HepG2 (cell line): ENCODE results near the gene CDK2. TPM values are rescaled to one million over a fixed set of nuclear protein-coding genes. Genes with fewer than 3 reads are reported as not detected.
A peak's percentile ranks its signal among the peaks of the same experiment; 100 is the strongest.

Experiments
- ATF3 ChIP-seq: sonication (generic); formaldehyde crosslinking; IDR thresholded peaks from 2 replicates; pipeline ENCODE4 v1.4.0; 2020; ENCODE audit warnings: missing genetic modification reagents
- DDIT3 ChIP-seq: sonication (generic); formaldehyde crosslinking; IDR thresholded peaks from 2 replicates; pipeline ENCODE4 v1.4.0; 2020; ENCODE audit warnings: mild to moderate bottlenecking, missing genetic modification reagents
- GMEB1 ChIP-seq: sonication (generic); formaldehyde crosslinking; IDR thresholded peaks from 2 replicates; pipeline ENCODE4 v1.5.1; 2020; ENCODE audit warnings: missing genetic modification reagents, mild to moderate bottlenecking, borderline replicate concordance
- GRHL1 ChIP-seq: sonication (generic); formaldehyde crosslinking; conservative IDR thresholded peaks from 2 replicates; pipeline ENCODE4 v1.8.0; 2022; ENCODE audit warnings: missing genetic modification reagents
- HOMEZ ChIP-seq: IDR thresholded peaks from 2 replicates; pipeline ENCODE4 v1.6.1; 2016; ENCODE audit warnings: low read depth
- MAX ChIP-seq: IDR thresholded peaks from 2 replicates; pipeline ENCODE4 v1.6.1; 2012; ENCODE audit warnings: inconsistent platforms
- MEIS2 ChIP-seq: sonication (generic); formaldehyde crosslinking; IDR thresholded peaks from 2 replicates; pipeline ENCODE4 v1.9.0; 2021; ENCODE audit warnings: mild to moderate bottlenecking, missing genetic modification reagents
- NBN ChIP-seq: fragments of 450-650 bp; conservative IDR thresholded peaks from 2 replicates; pipeline ENCODE4 v1.6.1; 2017
- NR1H2 ChIP-seq: sonication (generic); formaldehyde crosslinking; IDR thresholded peaks from 2 replicates; pipeline ENCODE4 v1.8.1; 2022; ENCODE audit warnings: low read depth, missing genetic modification reagents, borderline replicate concordance
- SRSF9 ChIP-seq: fragments of 200-400 bp; formaldehyde crosslinking; IDR thresholded peaks from 2 replicates; pipeline ENCODE4 v1.6.1; 2018; ENCODE audit warnings: borderline replicate concordance, mild to moderate bottlenecking, low read depth, low read length; ENCODE audit not compliant: insufficient read depth, poor library complexity, severe bottlenecking
- THYN1 ChIP-seq: sonication (generic); formaldehyde crosslinking; IDR thresholded peaks from 2 replicates; pipeline ENCODE4 v1.8.1; 2023; ENCODE audit warnings: low read depth, mild to moderate bottlenecking, moderate library complexity, missing genetic modification reagents, borderline replicate concordance
- ZFP62 ChIP-seq: sonication (generic); formaldehyde crosslinking; IDR thresholded peaks from 2 replicates; pipeline ENCODE4 v1.4.0; 2020; ENCODE audit warnings: missing genetic modification reagents
- ZIK1 ChIP-seq: sonication (generic); formaldehyde crosslinking; IDR thresholded peaks from 2 replicates; pipeline ENCODE4 v1.5.0; 2020; ENCODE audit warnings: mild to moderate bottlenecking, low read depth, missing genetic modification reagents, borderline replicate concordance
- ZNF160 ChIP-seq: sonication (generic); formaldehyde crosslinking; IDR thresholded peaks from 2 replicates; pipeline ENCODE4 v1.8.0; 2022; ENCODE audit warnings: mild to moderate bottlenecking, inconsistent platforms, missing genetic modification reagents
- ZNF501 ChIP-seq: sonication (generic); formaldehyde crosslinking; IDR thresholded peaks from 2 replicates; pipeline ENCODE4 v1.5.1; 2020; ENCODE audit warnings: mild to moderate bottlenecking, moderate library complexity, missing genetic modification reagents
- ZNF563 ChIP-seq: sonication (generic); formaldehyde crosslinking; IDR thresholded peaks from 2 replicates; pipeline ENCODE4 v1.8.0; 2022; ENCODE audit warnings: mild to moderate bottlenecking, moderate library complexity, missing genetic modification reagents
- ZNF576 ChIP-seq: sonication (generic); formaldehyde crosslinking; IDR thresholded peaks from 2 replicates; pipeline ENCODE4 v1.4.0; 2020; ENCODE audit warnings: mild to moderate bottlenecking, missing genetic modification reagents
- ZNF678 ChIP-seq: sonication (generic); formaldehyde crosslinking; IDR thresholded peaks from 2 replicates; pipeline ENCODE4 v1.4.0; 2020; ENCODE audit warnings: mild to moderate bottlenecking, missing genetic modification reagents
- ZNF839 ChIP-seq: sonication (generic); formaldehyde crosslinking; IDR thresholded peaks from 2 replicates; pipeline ENCODE4 v1.4.0; 2020; ENCODE audit warnings: missing genetic modification reagents, mild to moderate bottlenecking, borderline replicate concordance
- polyA plus RNA-seq, 8 experiments: library from polyadenylated mRNA; depleted of rRNA in 3 of 8; stranded (reverse) in 7 of 8; unstranded in 1 of 8; fragments of >200 nt; fragmentation: Illumina TruSeq in 4 of 8; extraction: Trizol in 4 of 8; gene quantifications; 2 replicates each; pipeline versions ENCODE4 v1.2.1 to v1.2.3, GENCODE V29; 2011 to 2016; ENCODE audit warnings: low read depth in 4 of 8, missing spikeins in 1 of 8, mixed read lengths in 1 of 8; ENCODE audit not compliant: insufficient read depth in 1 of 8
- total RNA-seq, 5 experiments: library from RNA; depleted of rRNA; stranded (reverse); fragments of >200 nt; fragmentation: Illumina TruSeq; extraction: Trizol; gene quantifications; 2 replicates each; pipeline ENCODE4 v1.2.3, GENCODE V29; 2016; ENCODE audit warnings: low read depth in 1 of 5

Gene CDK2
- total and polyA plus RNA-seq, 2 of the 13 experiments (the other 11 are each of a cell fraction or from before 2014, with no cell fraction given) = 47.5 to 52.6 TPM

GRCh38 chr12:55966408-55967281 lies at the start of gene CDK2 (continued):
- no peak for TF ChIP-seq GRHL1 (CRISPR knock-in tag)
- peak; percentile 24; the same call in 1 of the 2 replicates for TF ChIP-seq GMEB1 (CRISPR knock-in tag)
- TF ChIP-seq ATF3 (CRISPR knock-in tag) = no peak
- 0 out of 2 replicates have a peak, but pooled peaks have one; percentile 27 for TF ChIP-seq ZNF563 (CRISPR knock-in tag)
- TF ChIP-seq ZNF839 (CRISPR knock-in tag) = no peak
- TF ChIP-seq NBN = no peak
- TF ChIP-seq MEIS2 (CRISPR knock-in tag) = no peak
- TF ChIP-seq HOMEZ (CRISPR knock-in tag) = no peak
- no peak for TF ChIP-seq THYN1 (CRISPR knock-in tag)
- no peak for TF ChIP-seq ZNF576 (CRISPR knock-in tag)
- no peak for TF ChIP-seq SRSF9
- no peak for TF ChIP-seq ZNF501 (CRISPR knock-in tag)
- TF ChIP-seq NR1H2 = no peak
- TF ChIP-seq ZNF160 (CRISPR knock-in tag) = no peak
- no peak for TF ChIP-seq MAX
- no peak for TF ChIP-seq ZFP62 (CRISPR knock-in tag)
- 0 out of 2 replicates have a peak, but pooled peaks have one; percentile 35 for TF ChIP-seq ZNF678 (CRISPR knock-in tag)
- no peak for TF ChIP-seq DDIT3 (CRISPR knock-in tag)
- TF ChIP-seq ZIK1 = no peak
